Measurements from ENCODE around the gene SCGB3A1.

The SCGB3A1 gene

DNA sequence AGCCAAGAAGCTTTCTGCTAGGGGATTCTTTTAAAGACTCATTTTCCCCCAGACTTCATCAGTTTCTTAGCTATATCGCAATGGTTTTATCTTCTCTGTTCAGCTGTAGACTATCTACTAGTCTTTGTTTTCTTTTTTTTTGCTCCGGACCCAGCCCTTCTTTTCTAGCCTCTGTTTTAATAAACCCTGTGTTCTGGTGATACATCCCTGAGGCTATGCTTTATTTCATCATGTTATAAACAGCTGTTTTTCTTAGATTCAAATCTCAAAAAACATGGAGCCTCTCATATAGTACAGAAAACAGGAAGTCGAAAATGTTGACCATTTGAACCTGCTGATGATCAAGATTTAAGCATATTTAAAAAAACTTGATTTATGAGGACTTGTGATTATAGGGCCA lies 37.8 kb downstream of the SCGB3A1 start:
- peaks cover 52% of the 10 kb centered on the region for H3K36me3 Mint-ChIP-seq (ENCODE audit: low read depth)
- H3K9me3 Mint-ChIP-seq = no peaks in the 10 kb centered on the region
- H3K27ac Mint-ChIP-seq = no peak overlapping the region
- peaks cover 11% of the 10 kb centered on the region for H3K4me1 Mint-ChIP-seq
- no peaks in the 10 kb centered on the region for H3K27me3 Mint-ChIP-seq
- no peak for ATAC-seq
- no peak overlapping the region for H3K4me3 Mint-ChIP-seq
- no peak for DNase-seq

DNA sequence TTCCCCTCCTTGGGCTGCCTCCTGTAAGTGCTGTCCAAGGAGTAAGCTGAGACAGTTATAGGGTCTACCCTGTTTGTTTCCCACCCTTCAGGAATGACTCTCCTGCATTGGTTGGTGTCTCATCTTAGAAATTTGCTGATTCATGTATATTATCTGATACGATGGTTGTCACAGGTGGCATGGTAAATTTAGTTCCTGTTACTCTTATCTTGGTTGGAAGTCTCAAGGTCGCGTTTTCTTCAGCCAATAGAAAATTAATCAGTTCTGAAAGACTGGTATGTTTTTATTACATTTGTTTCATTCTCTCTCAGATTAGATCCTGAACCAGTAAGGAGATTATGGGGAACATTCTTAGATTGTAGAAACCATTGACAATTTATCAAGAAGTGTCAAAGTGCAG lies 42.7 kb downstream of the SCGB3A1 start:
- H3K9me3 Mint-ChIP-seq = no peaks in the 10 kb centered on the region
- peak overlapping the region; percentile 9 for H3K27ac Mint-ChIP-seq
- no peaks in the 10 kb centered on the region for H3K27me3 Mint-ChIP-seq
- no peak overlapping the region for H3K4me3 Mint-ChIP-seq
- DNase-seq (no peak), ATAC-seq (no peak)
- H3K36me3 Mint-ChIP-seq (ENCODE audit: low read depth) = peaks cover 55% of the 10 kb centered on the region
- peaks cover 8% of the 10 kb centered on the region for H3K4me1 Mint-ChIP-seq

DNA sequence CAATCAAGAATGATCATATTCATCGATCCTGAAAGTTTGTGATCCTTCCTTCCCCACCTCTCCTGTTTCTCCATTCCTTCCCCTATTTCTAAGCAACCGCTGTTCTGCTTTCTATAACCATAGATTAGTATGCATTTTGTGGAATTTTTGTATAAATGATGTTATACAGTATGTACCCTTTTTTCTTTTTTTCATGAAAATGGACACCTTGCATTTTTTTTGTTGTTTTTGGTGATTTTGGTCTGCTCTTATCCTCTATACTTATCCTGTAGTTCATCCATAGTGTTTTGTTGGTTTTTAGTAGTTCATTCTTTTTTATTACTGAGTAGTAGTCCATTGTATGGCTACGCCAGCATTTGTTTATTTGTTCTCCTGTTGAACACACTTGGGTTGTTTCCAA lies 46.1 kb downstream of the SCGB3A1 start:
- Mint-ChIP-seq H3K36me3 (ENCODE audit: low read depth) (peaks cover 44% of the 10 kb centered on the region), H3K27ac (no peak overlapping the region), H3K27me3 (no peaks in the 10 kb centered on the region), H3K9me3 (no peaks in the 10 kb centered on the region), H3K4me1 (peaks cover 13% of the 10 kb centered on the region), H3K4me3 (no peak overlapping the region)
- ATAC-seq (no peak), DNase-seq (no peak)

DNA sequence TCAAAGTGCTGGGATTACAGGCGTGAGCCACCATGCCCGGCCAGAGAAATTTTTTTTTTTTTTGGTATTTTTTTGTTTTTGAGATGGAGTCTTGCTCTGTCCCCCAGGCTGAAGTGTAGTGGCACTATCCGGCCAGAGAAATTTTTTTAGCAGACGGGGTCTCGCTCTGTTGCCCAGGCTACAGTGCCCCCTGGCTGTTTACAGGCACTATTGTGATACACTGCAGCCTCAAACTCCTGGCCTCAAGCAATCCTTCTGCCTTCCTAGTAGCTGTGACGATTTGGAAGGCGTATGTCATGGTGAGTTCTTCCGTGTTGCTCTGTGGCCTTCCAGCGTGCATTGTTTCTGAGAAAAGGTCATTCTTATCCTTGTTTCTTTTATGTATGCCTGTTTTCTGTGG lies 49.6 kb downstream of the SCGB3A1 start:
- Mint-ChIP-seq H3K4me3 (no peak overlapping the region), H3K27me3 (no peaks in the 10 kb centered on the region), H3K36me3 (ENCODE audit: low read depth) (peaks cover 43% of the 10 kb centered on the region), H3K4me1 (peaks cover 14% of the 10 kb centered on the region), H3K9me3 (no peaks in the 10 kb centered on the region), H3K27ac (no peak overlapping the region)
- ATAC-seq (no peak), DNase-seq (no peak)
